GM12878 (cell line): ENCODE measurements around the gene SLC39A6. TPM values are rescaled to one million over a fixed set of nuclear protein-coding genes. Genes with fewer than 3 reads are reported as not detected.
A peak's percentile ranks its signal among the peaks of the same experiment; 100 is the strongest.

Experiments used
- ATAC-seq: fragments of 200-7000 bp; cut with Tn5 transposase; 3 replicates; pipeline ENCODE4 v1.9.1; 2020; ENCODE audit warnings: mild to moderate bottlenecking, moderate library complexity
- BruUV-seq: library from RNA; stranded (reverse); fragments of 400-500 nt; replicated peaks from 2 replicates; lab custom pipeline; 2021; lab: Mats Ljungman, UMichigan
- CTCF ChIA-PET: fragments of 300-600 bp; sonication (Branson Sonifier 250); formaldehyde crosslinking; extraction: SDS; loops from one replicate; lab custom pipeline; 2021; ENCODE audit warnings: inconsistent platforms; lab: Yijun Ruan, JAX
- POLR2A ChIA-PET: fragments of 350-600 bp; formaldehyde crosslinking; extraction: SDS; loops from one replicate; lab custom pipeline; 2021; ENCODE audit warnings: inconsistent platforms; lab: Charles Lee
- RAD21 ChIA-PET: fragments of 300-600 bp; sonication (Branson Sonifier 250); formaldehyde crosslinking; loops from one replicate; lab custom pipeline; 2023; ENCODE audit warnings: antibody characterized with exemption; ENCODE audit not compliant: unreplicated experiment; lab: Charles Lee
- SMC1A ChIA-PET: fragments of 300-600 bp; sonication (Branson Sonifier 250); formaldehyde crosslinking; loops from one replicate; lab custom pipeline; 2023; ENCODE audit not compliant: unreplicated experiment, uncharacterized antibody; lab: Charles Lee
- DNase-seq: peaks from one replicate; pipeline ENCODE4 v3.0.0-alpha.2; 2011; ENCODE audit warnings: low read depth, low spot score
- FAIRE-seq: peaks from 3 replicates; lab custom pipeline; 2011; peaks lifted over from hg19 to GRCh38; lab: Jason Lieb, UNC
- H2AFZ ChIP-seq: 2 replicates; pipeline ENCODE4 v1.6.0; 2011; ENCODE audit warnings: low read depth, low read length, control low read depth; ENCODE audit not compliant: control insufficient read depth
- H3K27ac ChIP-seq: 2 replicates; pipeline ENCODE4 v1.5.1; 2011; ENCODE audit warnings: control low read depth; ENCODE audit not compliant: control insufficient read depth, insufficient read depth
- H3K27me3 ChIP-seq, 2 experiments: replicated peaks in 1 of 2; 2 replicates each; pipeline versions ENCODE4 v1.6.0 to v1.6.1; 2011; ENCODE audit warnings: low read length in 1 of 2; ENCODE audit not compliant: control insufficient read depth in 2 of 2, insufficient read depth in 2 of 2
- H3K36me3 ChIP-seq, 2 experiments: 2 replicates each; pipeline ENCODE4 v1.5.1; 2011; ENCODE audit warnings: low read length in 1 of 2; ENCODE audit not compliant: control insufficient read depth in 2 of 2, insufficient read depth in 2 of 2
- H3K4me1 ChIP-seq: 2 replicates; pipeline ENCODE4 v1.6.1; 2011; ENCODE audit warnings: mild to moderate bottlenecking, low read length, moderate library complexity, mixed read lengths; ENCODE audit not compliant: control insufficient read depth, insufficient read depth
- H3K4me2 ChIP-seq: 2 replicates; pipeline ENCODE4 v1.6.0; 2011; ENCODE audit warnings: control low read depth; ENCODE audit not compliant: control insufficient read depth, insufficient read depth
- H3K4me3 ChIP-seq: fragments of 200-600 bp; sonication (generic); 2 replicates; pipeline ENCODE4 v1.5.1; 2016
- H3K79me2 ChIP-seq: 2 replicates; pipeline ENCODE4 v1.6.0; 2011; ENCODE audit warnings: low read length; ENCODE audit not compliant: control insufficient read depth, insufficient read depth
- H3K9ac ChIP-seq: 2 replicates; pipeline ENCODE4 v1.8.0; 2011; ENCODE audit warnings: low read length, control low read depth, mixed read lengths; ENCODE audit not compliant: control insufficient read depth, insufficient read depth
- H3K9me3 ChIP-seq: replicated peaks from 3 replicates; pipeline ENCODE4 v1.5.1; 2011; ENCODE audit warnings: mild to moderate bottlenecking, low read length; ENCODE audit not compliant: control insufficient read depth, insufficient read depth
- H4K20me1 ChIP-seq: 2 replicates; pipeline ENCODE4 v1.6.0; 2011; ENCODE audit not compliant: control insufficient read depth, insufficient read depth
- ATF7 ChIP-seq: fragments of 450-650 bp; IDR thresholded peaks from 2 replicates; pipeline ENCODE4 v1.6.1; 2016; ENCODE audit warnings: low read depth, mild to moderate bottlenecking
- BACH1 ChIP-seq: fragments of 450-650 bp; IDR thresholded peaks from 2 replicates; pipeline ENCODE4 v1.6.1; 2017; ENCODE audit warnings: mild to moderate bottlenecking, borderline replicate concordance
- CHD1 ChIP-seq: IDR thresholded peaks from 2 replicates; pipeline ENCODE4 v1.6.1; 2012; ENCODE audit warnings: low read depth, low read length, improper control_type of control experiment
- ELK1 ChIP-seq: IDR thresholded peaks from 2 replicates; pipeline ENCODE4 v1.6.1; 2012; ENCODE audit warnings: low read depth, low read length, improper control_type of control experiment
- GABPA ChIP-seq: IDR thresholded peaks from 2 replicates; pipeline ENCODE4 v1.6.1; 2014; ENCODE audit warnings: antibody characterized with exemption, low read depth, mild to moderate bottlenecking, inconsistent platforms
- MLLT1 ChIP-seq: fragments of 450-650 bp; IDR thresholded peaks from 2 replicates; pipeline ENCODE4 v1.6.1; 2016; ENCODE audit warnings: mild to moderate bottlenecking
- NFYB ChIP-seq: IDR thresholded peaks from 2 replicates; pipeline ENCODE4 v1.6.1; 2011; ENCODE audit warnings: low read depth, mild to moderate bottlenecking, low read length, improper control_type of control experiment, moderate library complexity; ENCODE audit not compliant: insufficient read depth
- PAX8 ChIP-seq: fragments of 450-650 bp; IDR thresholded peaks from 2 replicates; pipeline ENCODE4 v1.6.1; 2017; ENCODE audit warnings: mild to moderate bottlenecking, moderate library complexity
- PBX3 ChIP-seq: IDR thresholded peaks from 2 replicates; pipeline ENCODE4 v1.6.1; 2011; ENCODE audit warnings: mild to moderate bottlenecking, low read depth, low read length, moderate library complexity; ENCODE audit not compliant: insufficient replicate concordance
- POU2F2 ChIP-seq: IDR thresholded peaks from 3 replicates; pipeline ENCODE4 v1.6.1; 2011; ENCODE audit warnings: low read depth, mild to moderate bottlenecking, low read length, borderline replicate concordance
- RAD21 ChIP-seq: IDR thresholded peaks from 2 replicates; pipeline ENCODE4 v1.6.1; 2011; ENCODE audit warnings: mild to moderate bottlenecking, low read depth, low read length, moderate library complexity; ENCODE audit not compliant: insufficient read depth
- SP1 ChIP-seq: IDR thresholded peaks from one replicate; pipeline ENCODE4 v1.6.1; 2011; ENCODE audit warnings: low read depth, low read length
- TCF12 ChIP-seq: IDR thresholded peaks from 2 replicates; pipeline ENCODE4 v1.6.1; 2011; ENCODE audit warnings: low read depth, mild to moderate bottlenecking, low read length
- ZBTB4 ChIP-seq: fragments of 450-650 bp; formaldehyde crosslinking; IDR thresholded peaks from 2 replicates; pipeline ENCODE4 v1.4.0; 2022; ENCODE audit warnings: mild to moderate bottlenecking, moderate library complexity
- ZNF274 ChIP-seq: IDR thresholded peaks from one replicate; pipeline ENCODE4 v1.8.0; 2011; ENCODE audit not compliant: insufficient read length, insufficient read depth
- WGBS: methylation state at CpG from one replicate; pipeline ENCODE4 v1.1.6; 2016; ENCODE audit warnings: low lambda C conversion rate; ENCODE audit not compliant: insufficient replicate concordance, insufficient coverage; ENCODE audit errors: missing lambda C conversion rate; 5-methylcytosine and 5-hydroxymethylcytosine counted together
- in situ Hi-C: fragments of 300-500 bp; cut with MboI; formaldehyde crosslinking; loops from 9 replicates; pipeline ENCODE4 v1.14.3; 2018; ENCODE audit warnings: mixed read lengths
- intact Hi-C: fragments of 100-400 bp; cut with micrococcal nuclease; formaldehyde crosslinking; loops from one replicate; pipeline ENCODE4 v1.14.2; 2022; ENCODE audit not compliant: unreplicated experiment
- polyA plus RNA-seq, 11 experiments: library from polyadenylated mRNA; depleted of rRNA in 4 of 11; unstranded in 6 of 11; stranded (reverse) in 5 of 11; fragments of >200 nt; fragmentation: Nextera tagmentation in 4 of 11; fragmentation: Illumina TruSeq in 1 of 11; extraction: Ambion mirVana in 4 of 11; extraction: Trizol in 1 of 11; gene quantifications; 1 replicate in 1 of 11; 2 replicates in 10 of 11; pipeline versions ENCODE4 v1.2.1 to v1.2.3, GENCODE V29; 2011 to 2016; ENCODE audit warnings: inconsistent platforms in 2 of 11, missing spikeins in 2 of 11, low read depth in 1 of 11
- total RNA-seq, 4 experiments: library from RNA; depleted of rRNA in 3 of 4; stranded (reverse); fragments of >200 nt in 3 of 4; fragmentation: Illumina TruSeq in 1 of 4; extraction: Trizol in 1 of 4; gene quantifications; 2 replicates each; pipeline versions ENCODE4 v1.2.1 to v1.2.3, GENCODE V29; 2013 to 2021

The SLC39A6 gene
- total and polyA plus RNA-seq, 10 of the 15 experiments (the other 5 are each of a cell fraction or from before 2014, with no cell fraction given) = 12.4 to 65.9 (median 41.3) TPM

- no peaks in the 10 kb centered on the region for H3K27me3 ChIP-seq
- TF ChIP-seq TCF12 = no peak
- TF ChIP-seq ZBTB4 (CRISPR knock-in tag) = no peak
- no peak for TF ChIP-seq ELK1
- no peak for TF ChIP-seq RAD21
- TF ChIP-seq GABPA = no peak
- no peak for TF ChIP-seq PAX8
- no peak for TF ChIP-seq PBX3
- TF ChIP-seq BACH1 = no peak
- TF ChIP-seq ATF7 = no peak
- TF ChIP-seq SP1 = no peak
- no peak for TF ChIP-seq ZNF274
- TF ChIP-seq CHD1 = no peak
- 0 out of 2 replicates have a peak, but pooled peaks have one; percentile 20 for TF ChIP-seq MLLT1
- TF ChIP-seq POU2F2 = no peak
- peak; percentile 82 for TF ChIP-seq NFYB
Observed at GRCh38 chr18:36064027-36064808, 64.9 kb downstream of the SLC39A6 start.

More at GRCh38 chr18:36064027-36064808, 64.9 kb downstream of the SLC39A6 start:
- intact Hi-C loops (loop anchor here (10.0 kb wide), 1 partner anchor 489 kb away; no protein-coding TSS in a partner anchor), in situ Hi-C loops (no loop called here)
- Histone ChIP-seq H3K79me2 (peaks cover 71% of the 10 kb centered on the region), H3K27ac (no peak overlapping the region), H3K9ac (no peak overlapping the region), H4K20me1 (no peaks in the 10 kb centered on the region), H3K4me1 (peaks cover 3% of the 10 kb centered on the region; the same call in 1 of the 2 replicates), H3K9me3 (no peaks in the 10 kb centered on the region; the same call in 1 of the 3 replicates), H3K36me3 (no peaks in the 10 kb centered on the region), H3K4me3 (peak overlapping the region; percentile 44; the same call in 1 of the 2 replicates), H3K4me2 (peak overlapping the region; percentile 42; the same call in 1 of the 2 replicates), H2AFZ (no peak overlapping the region)
- ChIA-PET POLR2A (interaction anchor here (1.5 to 1.6 kb wide), 2 partner anchors 7 to 92 kb away, joined by 6 read pairs; partner anchors contain the start of gene RMP24), SMC1A (interaction anchor here (1.1 to 4.6 kb wide), 3 partner anchors 19 to 47 kb away, joined by 3 to 21 read pairs (median 3); no protein-coding TSS in a partner anchor), CTCF (interaction anchor here (1.3 to 1.5 kb wide), 2 partner anchors 10 to 12 kb away, joined by 4 to 6 read pairs; no protein-coding TSS in a partner anchor), RAD21 (interaction anchor here (0.6 to 2.2 kb wide), 4 partner anchors 32 to 126 kb away, joined by 3 to 4 read pairs (median 4); partner anchors contain the start of gene RMP24)
- no peak for ATAC-seq
- no peak for FAIRE-seq
- no peak for DNase-seq
- BruUV-seq = no TSS peak
- WGBS = 98% methylated on average over 31 of the region's 31 CpGs
